GM06990 (cell line): ENCODE data around the gene MRAP.

Experiments used
- DNase-seq: peaks from one replicate; pipeline ENCODE4 v3.0.0-alpha.2; 2011; ENCODE audit not compliant: insufficient read length; ENCODE audit errors: extremely low read depth
- H3K27me3 ChIP-seq: replicated peaks from 2 replicates; pipeline ENCODE4 v1.6.0; 2011; ENCODE audit warnings: low read length; ENCODE audit not compliant: control insufficient read depth, insufficient read depth
- H3K36me3 ChIP-seq: 2 replicates; pipeline ENCODE4 v1.5.1; 2011; ENCODE audit warnings: low read length; ENCODE audit not compliant: control insufficient read depth, insufficient read depth
- H3K4me3 ChIP-seq: replicated peaks from 2 replicates; pipeline ENCODE4 v1.5.1; 2011; ENCODE audit warnings: low read depth, mild to moderate bottlenecking, control low read depth, low read length
- TF ChIP-seq, protein P1 (sequence below): IDR thresholded peaks from 2 replicates; pipeline ENCODE4 v1.5.1; 2011; ENCODE audit warnings: low read length, control low read depth, mild to moderate bottlenecking, inconsistent platforms; ENCODE audit not compliant: insufficient read depth, poor library complexity, severe bottlenecking

MRAP gene

DNA sequence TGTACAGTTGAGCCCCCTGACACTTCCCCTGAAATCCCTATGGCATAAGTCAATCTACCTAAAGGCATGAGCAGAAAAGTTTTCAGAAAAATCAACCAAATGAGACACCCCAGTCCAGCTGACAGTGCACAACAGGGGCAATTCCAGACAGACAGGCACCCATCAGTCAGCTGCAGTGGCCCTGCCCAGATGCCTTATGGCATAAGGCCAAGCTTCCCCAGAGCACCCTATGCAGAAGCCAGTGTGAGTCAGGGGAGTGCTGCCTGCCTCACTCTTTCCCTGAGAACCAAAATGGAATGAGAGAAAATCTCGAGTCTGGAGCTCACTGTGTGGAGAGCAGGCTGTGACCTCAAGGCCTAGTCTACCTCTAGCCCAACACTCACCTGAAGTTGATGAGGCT is 38.1 kb downstream of the MRAP start:
- H3K4me3 ChIP-seq, result no peak overlapping the region
- DNase-seq, result no peak
- TF ChIP-seq, protein P1, sequence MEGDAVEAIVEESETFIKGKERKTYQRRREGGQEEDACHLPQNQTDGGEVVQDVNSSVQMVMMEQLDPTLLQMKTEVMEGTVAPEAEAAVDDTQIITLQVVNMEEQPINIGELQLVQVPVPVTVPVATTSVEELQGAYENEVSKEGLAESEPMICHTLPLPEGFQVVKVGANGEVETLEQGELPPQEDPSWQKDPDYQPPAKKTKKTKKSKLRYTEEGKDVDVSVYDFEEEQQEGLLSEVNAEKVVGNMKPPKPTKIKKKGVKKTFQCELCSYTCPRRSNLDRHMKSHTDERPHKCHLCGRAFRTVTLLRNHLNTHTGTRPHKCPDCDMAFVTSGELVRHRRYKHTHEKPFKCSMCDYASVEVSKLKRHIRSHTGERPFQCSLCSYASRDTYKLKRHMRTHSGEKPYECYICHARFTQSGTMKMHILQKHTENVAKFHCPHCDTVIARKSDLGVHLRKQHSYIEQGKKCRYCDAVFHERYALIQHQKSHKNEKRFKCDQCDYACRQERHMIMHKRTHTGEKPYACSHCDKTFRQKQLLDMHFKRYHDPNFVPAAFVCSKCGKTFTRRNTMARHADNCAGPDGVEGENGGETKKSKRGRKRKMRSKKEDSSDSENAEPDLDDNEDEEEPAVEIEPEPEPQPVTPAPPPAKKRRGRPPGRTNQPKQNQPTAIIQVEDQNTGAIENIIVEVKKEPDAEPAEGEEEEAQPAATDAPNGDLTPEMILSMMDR, result no peak
- H3K27me3 ChIP-seq, result no peaks in the 10 kb centered on the region
- H3K36me3 ChIP-seq, result peaks cover 28% of the 10 kb centered on the region

DNA sequence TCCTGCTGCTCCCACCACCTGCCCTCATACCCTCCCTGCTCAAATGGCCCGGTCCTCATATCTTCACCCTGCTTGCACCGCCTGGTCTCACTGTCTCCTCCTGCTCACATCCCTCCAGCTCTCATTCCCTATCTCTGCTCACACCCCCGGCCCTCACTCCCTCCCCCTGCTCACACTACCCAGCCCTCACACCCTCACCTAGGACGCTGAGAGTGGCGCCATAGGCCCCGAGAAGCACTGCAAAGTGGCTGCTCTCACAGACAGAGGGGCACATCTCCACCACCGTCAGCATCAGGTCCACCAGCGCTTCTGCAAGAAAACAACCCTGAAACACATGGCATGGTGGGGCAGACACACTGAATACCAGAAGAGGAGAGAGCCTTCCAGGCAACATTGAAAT is 38.6 kb downstream of the MRAP start:
- Histone ChIP-seq H3K36me3 (peaks cover 28% of the 10 kb centered on the region), H3K27me3 (no peaks in the 10 kb centered on the region), H3K4me3 (no peak overlapping the region)
- TF ChIP-seq, protein P1, result no peak
- no peak for DNase-seq

DNA sequence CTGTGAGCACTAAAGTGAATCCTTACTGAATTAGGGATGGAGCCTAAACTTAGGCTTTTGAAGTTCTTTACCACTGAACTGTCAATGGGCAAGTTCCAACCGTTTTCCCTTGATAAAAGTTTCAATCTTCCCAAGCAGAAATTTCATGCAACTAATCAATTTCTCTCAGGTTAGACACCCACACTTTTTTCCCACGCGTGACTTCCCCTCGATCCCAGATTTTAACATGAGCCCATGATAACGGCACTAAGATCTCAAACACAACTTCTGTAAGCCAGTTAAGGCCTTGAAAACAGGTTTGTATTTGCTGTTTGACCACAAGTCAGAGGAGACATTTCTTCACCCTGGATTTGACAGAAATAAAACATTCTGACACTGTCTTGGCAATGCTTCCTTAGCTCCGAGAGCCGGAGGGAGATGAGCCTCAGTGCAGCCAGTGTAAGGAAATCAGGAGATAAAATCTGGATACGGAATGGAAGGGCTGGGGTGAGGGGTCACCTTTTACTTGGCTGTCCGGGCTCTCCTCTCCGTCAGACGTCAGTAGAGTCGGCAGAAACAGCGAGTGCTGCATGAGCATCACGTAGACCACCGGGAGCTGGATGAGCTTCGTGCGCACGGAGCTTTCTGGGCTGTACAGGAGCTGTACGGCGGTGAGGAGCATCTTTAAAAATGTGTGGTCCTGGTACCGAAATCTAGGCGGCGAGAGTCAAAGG is 39.7 kb downstream of the MRAP start:
- Histone ChIP-seq H3K36me3 (peaks cover 27% of the 10 kb centered on the region), H3K27me3 (no peaks in the 10 kb centered on the region), H3K4me3 (no peak overlapping the region)
- DNase-seq, result no peak
- TF ChIP-seq, protein P1, result no peak

DNA sequence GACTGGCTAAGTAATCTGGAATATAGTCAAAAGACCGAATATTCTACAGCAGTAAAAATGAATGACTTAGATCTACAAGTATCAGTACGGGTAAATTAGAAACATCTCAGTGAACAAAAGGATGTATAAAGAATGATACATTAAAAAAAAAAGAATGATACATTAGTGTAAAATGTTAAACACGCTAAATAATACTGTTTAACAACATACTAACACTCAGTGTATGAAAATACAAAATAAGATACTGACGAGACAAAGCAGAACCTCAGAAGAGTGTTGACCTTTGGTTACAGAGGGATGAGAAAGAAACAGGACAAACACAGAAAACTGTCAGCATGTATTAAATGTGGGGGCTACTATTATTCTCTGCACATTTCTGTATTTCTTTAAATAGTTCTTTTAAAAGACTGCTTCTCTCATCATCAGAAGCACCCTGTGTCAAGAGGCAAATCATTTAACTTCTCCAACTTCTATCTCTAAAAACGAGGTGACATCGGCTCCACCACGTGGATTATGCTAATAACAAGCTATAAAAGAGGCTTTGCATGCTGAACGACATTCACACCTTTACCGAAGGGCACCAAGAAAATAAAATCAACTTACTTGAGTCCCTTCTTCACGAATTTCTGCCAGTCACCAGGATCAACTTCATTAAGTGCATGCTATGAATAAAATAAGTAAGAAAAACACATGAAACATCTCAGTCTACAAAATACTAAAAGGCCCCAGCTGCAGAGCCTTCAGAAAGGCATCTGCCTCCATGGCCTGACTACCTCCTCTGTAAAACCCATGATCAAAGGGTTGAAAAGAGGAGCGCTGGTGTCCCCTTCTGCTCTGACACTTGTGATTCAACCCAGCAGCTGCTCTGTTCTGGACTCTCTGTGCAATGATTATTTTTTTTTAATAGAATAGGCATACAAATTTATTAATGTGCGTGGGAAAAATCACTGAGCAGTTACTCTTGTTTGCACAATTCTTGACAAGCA is 42.5 kb downstream of the MRAP start:
- TF ChIP-seq, protein P1, result no peak
- Histone ChIP-seq H3K27me3 (no peaks in the 10 kb centered on the region), H3K4me3 (no peak overlapping the region), H3K36me3 (peaks cover 33% of the 10 kb centered on the region)
- no peak for DNase-seq

DNA sequence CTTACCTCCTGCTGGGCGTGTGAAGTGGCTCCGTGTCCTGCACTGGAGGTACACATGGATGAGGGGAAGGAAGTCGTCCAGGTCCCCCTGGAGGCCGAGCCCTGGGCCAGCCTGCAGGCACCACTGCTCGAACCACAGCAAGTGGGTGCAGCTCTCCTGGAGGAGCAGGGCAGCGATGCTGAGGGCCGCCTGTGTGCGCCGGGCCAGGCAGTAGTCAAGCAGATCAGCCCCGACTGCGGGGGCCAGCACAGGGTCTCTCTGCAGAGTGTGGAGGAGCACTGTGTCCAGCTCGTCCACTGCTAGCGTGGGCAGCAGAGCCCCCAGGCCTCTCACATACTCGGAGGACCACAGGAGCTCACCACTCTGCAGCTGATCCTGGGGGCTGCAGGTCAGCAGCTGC is 48.3 kb downstream of the MRAP start:
- H3K36me3 ChIP-seq, result peaks cover 57% of the 10 kb centered on the region
- no peak overlapping the region for H3K4me3 ChIP-seq
- H3K27me3 ChIP-seq, result no peaks in the 10 kb centered on the region
- TF ChIP-seq, protein P1, result no peak
- DNase-seq, result no peak
